SU-DHL-6 (cell line): ENCODE data around the gene MYH16.

Experiments
- H2AFZ ChIP-seq: fragments of 200-600 bp; sonication (generic); 2 replicates; pipeline ENCODE4 v1.6.1; 2014; ENCODE audit warnings: low read depth, mild to moderate bottlenecking, moderate library complexity, mixed read lengths, antibody characterized with exemption, low read length; ENCODE audit not compliant: severe bottlenecking
- H3F3A ChIP-seq: fragments of 200-600 bp; shearing (Covaris generic); 2 replicates; pipeline ENCODE4 v1.6.0; 2016; ENCODE audit warnings: antibody characterized with exemption, mild to moderate bottlenecking; ENCODE audit not compliant: insufficient read depth
- H3K27ac ChIP-seq: fragments of 200-600 bp; sonication (generic); 2 replicates; pipeline ENCODE4 v1.5.1; 2016; ENCODE audit warnings: low read depth, mild to moderate bottlenecking, low read length, moderate library complexity, mixed read lengths
- H3K27me3 ChIP-seq: fragments of 200-600 bp; sonication (generic), shearing (Covaris generic); 2 replicates; pipeline ENCODE4 v1.6.0; 2014; ENCODE audit warnings: mild to moderate bottlenecking, low read length
- H3K36me3 ChIP-seq: fragments of 200-600 bp; sonication (generic); 2 replicates; pipeline ENCODE4 v1.6.1; 2014; ENCODE audit warnings: mild to moderate bottlenecking, low read length, mixed read lengths
- H3K4me2 ChIP-seq: fragments of 300-600, 200-600 bp; shearing (Covaris generic), sonication (generic); 2 replicates; pipeline ENCODE4 v1.6.0; 2014; ENCODE audit warnings: low read length, low read depth, mild to moderate bottlenecking; ENCODE audit not compliant: poor library complexity, severe bottlenecking
- H3K4me3 ChIP-seq: fragments of 200-600 bp; sonication (generic); 2 replicates; pipeline ENCODE4 v1.5.1; 2014; ENCODE audit warnings: antibody characterized with exemption, low read length, mild to moderate bottlenecking, mixed read lengths; ENCODE audit not compliant: insufficient read depth, poor library complexity, severe bottlenecking
- H3K79me2 ChIP-seq: fragments of 200-600 bp; sonication (generic); 2 replicates; pipeline ENCODE4 v1.6.1; 2014; ENCODE audit warnings: mild to moderate bottlenecking, low read length, moderate library complexity; ENCODE audit not compliant: insufficient read depth
- H3K9ac ChIP-seq: fragments of 200-600 bp; sonication (generic); 2 replicates; pipeline ENCODE4 v1.7.0; 2014; ENCODE audit warnings: mild to moderate bottlenecking, low read length
- H3K9me2 ChIP-seq: fragments of 200-600 bp; sonication (generic); replicated peaks from 2 replicates; pipeline ENCODE4 v1.6.1; 2014; ENCODE audit warnings: low read length; ENCODE audit not compliant: insufficient read depth
- H3K9me3 ChIP-seq: fragments of 200-600 bp; sonication (generic); 2 replicates; pipeline ENCODE4 v1.6.1; 2014; ENCODE audit warnings: low read length, mixed read lengths; ENCODE audit not compliant: insufficient read depth
- H4K20me1 ChIP-seq: fragments of 200-600 bp; sonication (generic); 2 replicates; pipeline ENCODE4 v1.6.1; 2014; ENCODE audit warnings: low read depth, mild to moderate bottlenecking, antibody characterized with exemption, low read length, moderate library complexity, mixed read lengths
- CTCF ChIP-seq: fragments of 200-600 bp; sonication (generic); IDR thresholded peaks from one replicate; pipeline ENCODE4 v1.5.1; 2017; ENCODE audit warnings: antibody characterized with exemption, mild to moderate bottlenecking, low read length, moderate library complexity; ENCODE audit not compliant: insufficient read depth, poor library complexity, severe bottlenecking
- EZH2phosphoT487 ChIP-seq: fragments of 200-600 bp; sonication (generic), shearing (Covaris generic); conservative IDR thresholded peaks from 2 replicates; pipeline ENCODE4 v1.6.1; 2018; ENCODE audit warnings: mild to moderate bottlenecking, antibody characterized with exemption, low read length, moderate library complexity, mixed read lengths

Gene MYH16

GRCh38 chr7:99324559-99324958, 51.9 kb downstream of the MYH16 start:
- Histone ChIP-seq H3K27me3 (no peaks in the 10 kb centered on the region), H3K9me2 (no peaks in the 10 kb centered on the region), H3K4me2 (peak overlapping the region; percentile 71), H3K36me3 (no peaks in the 10 kb centered on the region), H2AFZ (no peak overlapping the region), H4K20me1 (peaks cover 6% of the 10 kb centered on the region; the same call in 1 of the 2 replicates), H3K79me2 (peaks cover 47% of the 10 kb centered on the region), H3K9ac (peak overlapping the region; percentile 95), H3K4me3 (peak overlapping the region; percentile 81), H3F3A (peaks cover 4% of the 10 kb centered on the region; the same call in 1 of the 2 replicates), H3K9me3 (no peaks in the 10 kb centered on the region), H3K27ac (no peak overlapping the region)
- no peak for TF ChIP-seq EZH2phosphoT487
- no peak for TF ChIP-seq CTCF

- Histone ChIP-seq H3K79me2 (peaks cover 52% of the 10 kb centered on the region), H4K20me1 (peaks cover 9% of the 10 kb centered on the region; the same call in 1 of the 2 replicates)
- no peak for TF ChIP-seq EZH2phosphoT487
- TF ChIP-seq CTCF = no peak
These were observed 52.4 kb downstream of the MYH16 start for GRCh38 chr7:99325001-99325493.

GRCh38 chr7:99325592-99326407, 53.2 kb downstream of the MYH16 start, which contains the start of gene ARPC1A:
TSS of gene ARPC1A (plus strand) at chr7:99325898. CDS start at chr7:99333354, 7,456 bp downstream.
- peak within 1 kb of the TSS; percentile 51 for H3K27ac ChIP-seq
- peaks cover 13% of the 10 kb centered on the region; the same call in 1 of the 2 replicates for H4K20me1 ChIP-seq
- H3F3A ChIP-seq = peaks cover 7% of the 10 kb centered on the region; the same call in 1 of the 2 replicates
- no peaks in the 10 kb centered on the region for H3K9me2 ChIP-seq
- peaks cover 59% of the 10 kb centered on the region for H3K79me2 ChIP-seq
- no peaks in the 10 kb centered on the region for H3K27me3 ChIP-seq
- H3K36me3 ChIP-seq = no peaks in the 10 kb centered on the region
- H2AFZ ChIP-seq = peak within 1 kb of the TSS; percentile 86
- H3K9ac ChIP-seq = peak within 1 kb of the TSS; percentile 95
- TF ChIP-seq CTCF (no peak), EZH2phosphoT487 (no peak)
- no peaks in the 10 kb centered on the region for H3K9me3 ChIP-seq
- peak within 1 kb of the TSS; percentile 81 for H3K4me3 ChIP-seq
- peak within 1 kb of the TSS; percentile 85 for H3K4me2 ChIP-seq

More at GRCh38 chr7:99325001-99325493, 52.4 kb downstream of the MYH16 start:
- H3K9me3 ChIP-seq = no peaks in the 10 kb centered on the region
- peak overlapping the region; percentile 81 for H3K4me3 ChIP-seq
- H2AFZ ChIP-seq = peak overlapping the region; percentile 86
- no peaks in the 10 kb centered on the region for H3K36me3 ChIP-seq
- H3K4me2 ChIP-seq = peak overlapping the region; percentile 71
- H3K27me3 ChIP-seq = no peaks in the 10 kb centered on the region
- H3K27ac ChIP-seq = peak overlapping the region; percentile 51
- no peaks in the 10 kb centered on the region for H3K9me2 ChIP-seq
- H3K9ac ChIP-seq = peak overlapping the region; percentile 95
- peaks cover 7% of the 10 kb centered on the region; the same call in 1 of the 2 replicates for H3F3A ChIP-seq
